Uterus (tissue), 4 donors: Measurements from ENCODE around the gene SCNM1. TPM values are rescaled to one million over a fixed set of nuclear protein-coding genes. Genes with fewer than 3 reads are reported as not detected.
"Not testable (repeated sequence)": the region's sequence is repeated elsewhere in the genome, so short reads cannot be mapped to it uniquely, and the experiment has no call there.

Source experiments
- DNase-seq, 2 donors: peaks; one replicate each; pipeline ENCODE4 v3.0.0-alpha.2; 2019 to 2020
- H3K27ac ChIP-seq, 2 donors: fragments of 200-600 bp; sonication (generic); 1 replicate in 1 of 2; 2 replicates in 1 of 2; pipeline ENCODE4 v1.5.1; 2016 to 2018
- H3K27me3 ChIP-seq, 2 donors: fragments of 200-600 bp; sonication (generic); one replicate each; pipeline ENCODE4 v1.5.1; 2018 to 2019; ENCODE audit warnings: control low read depth in 1 of 2
- H3K36me3 ChIP-seq, 2 donors: fragments of 200-600 bp; sonication (generic); one replicate each; pipeline ENCODE4 v1.5.1; 2019; ENCODE audit warnings: control low read depth in 1 of 2
- H3K4me1 ChIP-seq, 2 donors: fragments of 200-600 bp; sonication (generic); one replicate each; pipeline ENCODE4 v1.5.1; 2018 to 2019; ENCODE audit warnings: control low read depth in 1 of 2
- H3K4me3 ChIP-seq, 2 donors: fragments of 200-600 bp; sonication (generic); 1 replicate in 1 of 2; 2 replicates in 1 of 2; pipeline ENCODE4 v1.5.1; 2018 to 2019; ENCODE audit warnings: mild to moderate bottlenecking in 1 of 2
- H3K9me3 ChIP-seq, 2 donors: fragments of 200-600 bp; sonication (generic); one replicate each; pipeline ENCODE4 v1.5.1; 2019; ENCODE audit warnings: control low read depth in 1 of 2
- POLR2A ChIP-seq, 2 donors: fragments of 450-650 bp; IDR thresholded peaks; one replicate each; pipeline ENCODE4 v1.6.1; 2016; ENCODE audit warnings: antibody characterized with exemption in 2 of 2, mild to moderate bottlenecking in 1 of 2, moderate library complexity in 1 of 2
- intact Hi-C: fragments of 100-400 bp; cut with DNase I; formaldehyde crosslinking; loops from one replicate; pipeline ENCODE4 v1.15.1; 2023; ENCODE audit warnings: low total_unique reads
- total RNA-seq, 4 donors: library from RNA; depleted of rRNA in 3 of 4; stranded (reverse); fragments of >200 nt in 3 of 4; gene quantifications; one replicate each; pipeline versions ENCODE4 v1.1.0 to v1.2.4, GENCODE V29; 2014 to 2023
- TF ChIP-seq, protein P1 (sequence below), 4 experiments: fragments of 200-600 bp in 2 of 4; fragments of 450-650 bp in 2 of 4; sonication (generic) in 2 of 4; IDR thresholded peaks; one replicate each; pipeline ENCODE4 v1.5.1; 2016 to 2019; ENCODE audit warnings: antibody characterized with exemption in 4 of 4, mild to moderate bottlenecking in 2 of 4, moderate library complexity in 1 of 4
- donor health status: DM: yes; HTN: yes; CAD: no.

SCNM1 gene
- total RNA-seq, 4 donors from 2014 or later: 3.2 to 186 (median 21.3) TPM

DNA sequence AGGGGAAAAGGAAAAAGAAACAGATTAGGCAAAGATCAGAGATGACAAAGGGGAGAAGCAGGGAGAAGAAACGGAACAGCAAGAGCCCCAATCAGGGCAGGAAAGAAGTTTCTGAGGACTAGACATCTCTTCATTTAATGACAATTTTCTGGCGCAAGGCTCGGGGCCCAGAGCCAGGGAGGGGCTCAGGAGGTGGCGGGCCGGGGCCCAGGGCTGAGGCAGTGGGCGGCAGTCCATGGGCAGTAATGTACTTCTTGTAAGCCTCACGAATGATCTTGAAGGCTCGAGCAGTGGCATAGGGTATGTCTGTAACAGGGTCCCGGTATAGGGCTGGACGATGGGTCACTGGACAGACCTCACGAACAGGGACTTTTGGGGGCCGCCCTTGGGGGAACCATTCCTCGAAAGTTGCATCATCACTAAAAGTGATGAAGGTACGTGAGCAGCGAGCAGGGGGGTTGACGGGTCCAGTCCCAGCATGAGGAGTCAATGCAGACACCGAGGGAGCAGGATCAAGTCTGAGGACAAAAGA lies 10.6 kb downstream of the SCNM1 start:
- H3K27me3 ChIP-seq: no peaks in the 10 kb centered on the region
- intact Hi-C loops: no loop called here
- H3K4me1 ChIP-seq: no peaks in the 10 kb centered on the region
- H3K9me3 ChIP-seq: no peaks in the 10 kb centered on the region
- no peak overlapping the region for H3K4me3 ChIP-seq
- no peak overlapping the region for H3K27ac ChIP-seq
- no peaks in the 10 kb centered on the region for H3K36me3 ChIP-seq
- TF ChIP-seq, protein P1, sequence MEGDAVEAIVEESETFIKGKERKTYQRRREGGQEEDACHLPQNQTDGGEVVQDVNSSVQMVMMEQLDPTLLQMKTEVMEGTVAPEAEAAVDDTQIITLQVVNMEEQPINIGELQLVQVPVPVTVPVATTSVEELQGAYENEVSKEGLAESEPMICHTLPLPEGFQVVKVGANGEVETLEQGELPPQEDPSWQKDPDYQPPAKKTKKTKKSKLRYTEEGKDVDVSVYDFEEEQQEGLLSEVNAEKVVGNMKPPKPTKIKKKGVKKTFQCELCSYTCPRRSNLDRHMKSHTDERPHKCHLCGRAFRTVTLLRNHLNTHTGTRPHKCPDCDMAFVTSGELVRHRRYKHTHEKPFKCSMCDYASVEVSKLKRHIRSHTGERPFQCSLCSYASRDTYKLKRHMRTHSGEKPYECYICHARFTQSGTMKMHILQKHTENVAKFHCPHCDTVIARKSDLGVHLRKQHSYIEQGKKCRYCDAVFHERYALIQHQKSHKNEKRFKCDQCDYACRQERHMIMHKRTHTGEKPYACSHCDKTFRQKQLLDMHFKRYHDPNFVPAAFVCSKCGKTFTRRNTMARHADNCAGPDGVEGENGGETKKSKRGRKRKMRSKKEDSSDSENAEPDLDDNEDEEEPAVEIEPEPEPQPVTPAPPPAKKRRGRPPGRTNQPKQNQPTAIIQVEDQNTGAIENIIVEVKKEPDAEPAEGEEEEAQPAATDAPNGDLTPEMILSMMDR (IDR thresholded peaks at IDR 0.05): no peak
- TF ChIP-seq POLR2A (IDR thresholded peaks at IDR 0.05): no peak
- DNase-seq: no peak

DNA sequence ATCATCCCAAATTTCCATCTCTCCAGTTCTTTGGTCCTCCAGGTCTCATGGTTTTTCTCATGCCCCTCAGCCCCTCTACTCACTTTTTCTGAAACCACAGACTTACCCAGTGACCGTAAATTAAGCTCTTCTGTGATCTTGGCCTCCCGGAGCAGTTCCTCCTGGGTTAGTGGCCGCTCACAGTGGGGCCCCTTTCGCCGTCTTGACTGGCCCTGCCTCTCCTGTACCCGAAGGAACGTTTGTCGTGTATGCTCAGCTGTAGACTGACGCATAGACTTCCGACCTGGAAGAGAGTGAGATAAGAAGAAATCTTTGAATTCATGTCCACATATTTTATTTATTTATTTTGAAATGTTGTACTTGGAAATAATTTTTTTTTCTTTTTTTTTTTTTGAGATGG lies 18.3 kb downstream of the SCNM1 start:
- Histone ChIP-seq H3K4me3 (no peak overlapping the region), H3K27me3 (no peaks in the 10 kb centered on the region), H3K27ac (no peak overlapping the region), H3K36me3 (no peaks in the 10 kb centered on the region), H3K4me1 (peaks cover 6 to 12% of the 10 kb centered on the region in 2 donors), H3K9me3 (no peaks in the 10 kb centered on the region)
- no peak for DNase-seq
- intact Hi-C loops: no loop called here
- TF ChIP-seq, protein P1 (IDR thresholded peaks at IDR 0.05): no peak
- TF ChIP-seq POLR2A (IDR thresholded peaks at IDR 0.05): no peak

DNA sequence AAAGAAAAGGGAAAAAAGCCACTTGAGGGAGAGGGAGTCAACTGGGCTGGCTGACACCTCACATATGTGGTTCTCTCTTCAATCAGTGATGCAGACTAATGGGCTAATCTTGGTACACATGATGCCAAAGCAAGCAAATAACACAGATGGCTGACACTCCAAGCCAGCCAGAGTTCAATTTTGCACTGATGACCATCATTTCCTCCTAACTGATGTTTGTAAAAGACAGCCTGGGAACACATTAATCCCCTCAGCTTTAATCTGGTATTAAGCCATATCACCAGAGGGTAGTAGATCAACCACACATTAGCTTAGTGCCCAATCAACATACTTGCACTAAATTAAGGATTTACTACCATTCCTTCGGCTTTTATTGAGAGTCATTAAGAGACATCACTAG lies 21.3 kb downstream of the SCNM1 start:
- TF ChIP-seq, protein P1 (IDR thresholded peaks at IDR 0.05): no peak
- no peak for TF ChIP-seq POLR2A (IDR thresholded peaks at IDR 0.05)
- H3K27ac ChIP-seq: no peak overlapping the region
- H3K4me3 ChIP-seq: no peak overlapping the region
- no peak for DNase-seq
- peaks cover 6 to 12% of the 10 kb centered on the region in 2 donors for H3K4me1 ChIP-seq
- no peaks in the 10 kb centered on the region for H3K27me3 ChIP-seq
- intact Hi-C loops: no loop called here
- no peaks in the 10 kb centered on the region for H3K36me3 ChIP-seq
- no peaks in the 10 kb centered on the region for H3K9me3 ChIP-seq

DNA sequence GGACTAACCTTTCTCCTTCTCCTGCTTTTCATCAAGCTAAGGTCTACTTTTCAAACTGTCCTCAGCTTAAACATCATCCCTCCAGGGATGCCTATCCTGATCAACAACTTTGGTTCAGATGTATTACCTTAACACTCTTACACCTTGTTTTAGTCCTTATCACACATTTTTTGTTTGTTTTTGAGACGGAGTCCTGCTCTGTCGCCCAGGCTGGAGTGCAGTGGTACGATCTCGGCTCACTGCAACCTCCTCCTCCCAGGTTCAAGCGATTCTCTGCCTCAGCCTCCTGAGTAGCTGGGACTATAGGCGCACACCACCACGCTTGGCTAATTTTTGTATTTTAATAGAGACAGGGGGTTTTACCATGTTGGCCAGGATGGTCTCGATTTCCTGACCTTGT lies 22.7 kb downstream of the SCNM1 start:
- peak overlapping the region in 1 of 2 donors; percentile 80 for H3K4me3 ChIP-seq
- H3K27ac ChIP-seq: peak overlapping the region in 1 of 2 donors; percentile 82
- H3K9me3 ChIP-seq, H3K27me3 ChIP-seq, intact Hi-C loops, DNase-seq, H3K36me3 ChIP-seq: not testable (repeated sequence)
- peaks cover 6 to 12% of the 10 kb centered on the region in 2 donors for H3K4me1 ChIP-seq

DNA sequence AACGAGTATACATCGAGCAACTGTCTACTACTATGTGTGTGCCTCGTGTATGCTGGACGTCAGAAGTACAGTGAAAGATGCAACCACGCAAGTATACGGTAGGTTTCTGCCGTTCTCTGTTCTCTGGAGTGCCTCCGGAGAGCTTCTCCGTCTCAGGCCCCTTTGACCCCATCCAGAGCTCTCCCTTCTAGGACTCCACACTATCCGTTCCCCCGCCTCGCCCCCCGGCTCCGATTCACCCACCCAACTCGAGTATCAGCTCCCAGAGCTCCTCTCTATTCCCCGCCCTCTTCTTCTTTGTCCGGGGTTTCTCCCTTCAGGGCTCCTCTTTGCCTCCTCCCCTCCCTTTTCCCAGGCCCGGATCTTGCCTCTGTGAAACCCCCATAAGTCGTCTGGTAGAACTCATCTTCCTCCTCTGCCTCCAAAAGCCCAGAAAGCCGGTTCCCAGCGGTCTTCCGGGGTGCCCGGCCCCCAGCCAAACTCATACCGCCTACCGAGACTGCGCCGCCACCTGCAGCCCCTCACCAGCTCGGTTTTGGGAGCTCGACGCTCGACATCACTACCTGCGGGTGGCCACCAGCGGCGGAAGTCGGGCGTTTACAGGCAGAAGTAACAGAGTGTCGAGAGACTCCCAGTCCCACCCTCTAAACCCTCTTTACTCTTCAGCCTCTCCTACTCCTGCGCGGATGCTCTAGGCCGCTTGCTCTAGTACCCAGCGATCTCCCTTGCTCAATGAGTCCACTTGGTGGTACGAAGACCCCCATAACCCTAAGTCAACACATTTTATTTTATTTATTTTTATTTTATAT lies 23.9 kb downstream of the SCNM1 start, which contains the start of gene VPS72:
Gene VPS72 (minus strand): TSS at position 561 of the 809 bp plus-strand sequence. CDS start 76 bp downstream, at position 485.
- H3K4me1 ChIP-seq: peaks cover 6 to 12% of the 10 kb centered on the region in 2 donors
- H3K27ac ChIP-seq: peak within 1 kb of the TSS; percentile 82 to 88
- peak within 1 kb of the TSS; percentile 80 to 89 for H3K4me3 ChIP-seq
- H3K27me3 ChIP-seq: no peaks in the 10 kb centered on the region
- no peaks in the 10 kb centered on the region for H3K36me3 ChIP-seq
- intact Hi-C loops: loop anchor here (5.0 to 10.0 kb wide), 2 partner anchors 65 to 152 kb away; partner anchors contain the start of gene PSMD4
- H3K9me3 ChIP-seq: no peaks in the 10 kb centered on the region
- TF ChIP-seq POLR2A (IDR thresholded peaks at IDR 0.05): peak; percentile 48 to 58
- TF ChIP-seq, protein P1 (IDR thresholded peaks at IDR 0.05): peak in 3 of 4 experiments; percentile 39 to 63 (median 44)
- DNase-seq: peak; percentile 82
